HG02678 (cell line): ENCODE data around the gene R3HCC1L.
"Not testable (repeated sequence)": the region's sequence is repeated elsewhere in the genome, so short reads cannot be mapped to it uniquely, and the experiment has no call there.

ENCODE experiments used
- ATAC-seq: cut with Tn5 transposase; IDR thresholded peaks from one replicate; pipeline ENCODE4 v1.9.1; 2021; ENCODE audit warnings: mild to moderate bottlenecking, moderate library complexity; ENCODE audit not compliant: unreplicated experiment

The R3HCC1L gene

DNA sequence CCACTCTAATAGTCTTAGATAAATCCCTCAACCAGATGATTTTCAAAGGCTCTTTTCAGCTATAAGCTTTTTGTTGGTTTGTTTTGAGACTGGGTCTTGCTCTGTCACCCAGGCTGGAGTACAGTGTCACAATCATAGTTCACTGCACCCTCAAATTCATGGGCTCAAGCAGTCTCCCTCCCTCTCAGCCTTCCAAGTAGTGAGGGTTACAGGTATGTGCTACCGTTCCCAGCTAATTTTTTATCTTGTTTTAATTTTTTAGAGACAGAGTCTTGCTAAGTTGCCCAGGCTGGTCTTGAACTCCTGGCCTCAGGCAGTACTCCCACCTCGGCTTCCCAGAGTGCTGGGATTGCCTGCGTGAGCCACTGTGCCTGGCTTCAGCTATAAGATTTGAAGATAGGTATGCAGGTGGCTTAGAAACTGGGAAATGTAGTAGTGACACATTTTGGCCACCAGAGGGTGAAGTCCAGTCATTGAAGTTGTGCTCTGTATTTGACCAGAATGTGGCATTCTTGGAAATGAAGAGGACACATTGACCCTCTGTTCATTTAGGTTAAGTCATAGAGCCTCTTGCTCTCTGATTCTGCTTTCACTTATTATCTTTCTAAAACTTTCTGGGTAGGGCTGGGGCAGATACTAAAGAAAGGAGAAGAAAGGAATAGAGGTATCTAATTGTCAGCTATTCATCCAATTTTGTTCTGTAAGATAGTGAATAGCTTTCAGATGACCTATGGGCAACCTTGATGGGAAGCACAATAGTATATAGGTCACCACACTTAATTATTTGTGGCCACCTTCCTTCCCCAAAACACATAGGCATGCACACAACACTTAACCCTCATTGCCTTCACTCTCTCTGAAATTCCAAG, 36.0 kb downstream of the R3HCC1L start:
- ATAC-seq: peak; percentile 44

DNA sequence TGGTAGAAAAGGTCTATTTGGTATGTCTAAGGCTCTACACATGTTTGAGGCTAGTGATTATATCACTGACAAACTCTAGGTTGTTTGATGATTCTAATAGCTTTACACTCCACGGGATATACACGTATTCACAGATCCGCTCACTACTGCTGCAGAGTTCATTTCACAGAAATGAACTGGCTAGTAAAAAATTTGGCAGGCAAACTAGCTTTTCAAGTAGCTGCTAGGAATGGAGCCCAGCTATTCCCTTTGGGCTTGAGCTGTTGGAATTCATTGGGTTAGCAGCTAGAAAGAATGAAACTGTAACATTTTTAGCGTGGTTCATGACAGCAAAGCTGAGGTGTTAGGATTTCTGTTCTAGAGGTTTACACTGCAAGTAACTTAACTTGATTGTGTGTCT, 37.6 kb downstream of the R3HCC1L start:
- ATAC-seq: no peak

DNA sequence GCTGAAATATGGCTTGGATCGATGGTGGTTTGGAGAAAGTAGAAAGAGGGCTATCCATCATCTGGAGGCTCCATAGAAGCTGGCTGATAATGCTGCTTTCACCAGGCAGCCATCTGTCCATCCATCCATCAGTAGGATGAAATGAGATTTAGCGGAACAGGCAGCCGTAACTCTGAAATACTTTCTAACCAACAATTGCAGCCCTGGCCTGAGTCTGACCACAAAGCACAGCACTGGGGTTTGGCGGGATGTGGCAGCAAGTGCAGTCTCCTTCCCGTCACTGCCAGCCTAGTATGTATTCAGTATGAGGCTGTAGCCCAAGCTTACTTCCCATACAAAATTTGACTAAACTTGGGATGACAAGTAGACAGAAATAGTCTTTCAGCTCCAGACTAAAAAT, 38.0 kb downstream of the R3HCC1L start:
- ATAC-seq: no peak

- ATAC-seq: no peak
Measured at GRCh38 chr10:98173260-98173659, 38.8 kb downstream of the R3HCC1L start.

DNA sequence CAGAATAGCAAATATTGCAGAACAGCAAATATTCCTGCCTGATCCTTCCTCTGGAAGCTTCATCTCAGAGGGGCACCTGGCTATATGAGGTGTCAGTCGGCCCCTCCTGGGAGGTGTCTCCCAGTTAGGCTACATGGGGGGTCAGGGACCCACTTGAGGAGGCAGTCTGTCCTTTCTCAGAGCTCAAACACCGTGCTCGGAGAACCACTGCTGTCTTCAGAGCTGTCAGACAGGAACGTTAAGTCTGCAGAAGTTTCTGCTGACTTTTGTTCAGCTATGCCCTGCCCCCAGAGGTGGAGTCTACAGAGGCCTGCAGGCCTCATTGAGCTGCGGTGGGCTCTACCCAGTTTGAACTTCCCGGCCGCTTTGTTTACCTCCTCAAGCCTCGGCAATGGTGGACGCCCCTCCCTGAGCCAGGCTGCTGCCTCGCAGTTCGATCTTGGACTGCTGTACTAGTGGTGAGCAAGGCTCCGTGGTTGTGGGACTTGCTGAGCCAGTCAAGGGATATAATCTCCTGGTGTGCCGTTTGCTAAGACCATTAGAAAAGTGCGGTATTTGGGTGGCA, 48.0 kb downstream of the R3HCC1L start:
- ATAC-seq: not testable (repeated sequence)

- ATAC-seq: no peak
Measured at GRCh38 chr10:98186681-98187080, 52.2 kb downstream of the R3HCC1L start.

- not testable (repeated sequence) for ATAC-seq
Measured at GRCh38 chr10:98190773-98191172, 56.3 kb downstream of the R3HCC1L start.

DNA sequence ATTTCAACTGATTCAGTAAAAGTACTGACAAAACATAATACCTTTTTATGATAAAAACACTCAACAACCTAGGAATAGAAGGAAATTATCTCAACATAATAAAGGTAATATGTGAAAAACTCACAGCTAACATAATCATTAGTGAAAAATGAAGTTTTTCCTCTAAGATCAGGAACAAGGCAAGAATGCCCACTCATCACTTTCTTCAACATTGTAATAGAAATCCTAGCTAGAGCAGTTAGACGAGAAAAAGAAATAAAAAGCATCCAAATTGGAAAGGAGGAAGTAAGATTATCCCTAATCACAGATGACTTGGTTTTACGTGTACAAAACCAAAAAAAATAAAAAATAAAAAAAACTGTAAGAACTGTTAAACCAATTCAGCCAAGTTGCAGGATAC, 58.6 kb downstream of the R3HCC1L start:
- no peak for ATAC-seq

- no peak for ATAC-seq
Measured at GRCh38 chr10:98194633-98195032, 60.2 kb downstream of the R3HCC1L start.

GRCh38 chr10:98195120-98195519, 60.7 kb downstream of the R3HCC1L start:
- ATAC-seq: no peak

DNA sequence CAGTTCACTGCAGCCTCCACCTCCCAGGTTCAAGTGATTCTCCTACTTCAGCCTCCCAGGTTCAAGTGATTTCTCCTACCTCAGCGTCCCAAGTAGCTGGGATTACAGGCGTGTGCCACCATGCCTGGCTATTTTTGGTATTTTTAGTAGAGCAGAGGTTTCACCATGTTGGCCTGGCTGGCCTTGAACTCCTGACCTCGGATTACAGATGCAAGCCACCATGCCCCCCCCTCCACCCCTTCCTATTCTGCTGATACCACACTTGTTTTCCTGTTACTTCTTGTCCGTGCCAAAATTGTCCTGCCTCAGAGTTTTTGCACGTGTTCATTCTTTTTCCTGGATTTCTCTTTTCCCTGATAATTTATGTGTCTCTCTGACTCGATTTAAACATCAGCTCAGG, 62.5 kb downstream of the R3HCC1L start:
- no peak for ATAC-seq

- ATAC-seq: no peak
Measured at GRCh38 chr10:98201760-98202159, 67.3 kb downstream of the R3HCC1L start.

DNA sequence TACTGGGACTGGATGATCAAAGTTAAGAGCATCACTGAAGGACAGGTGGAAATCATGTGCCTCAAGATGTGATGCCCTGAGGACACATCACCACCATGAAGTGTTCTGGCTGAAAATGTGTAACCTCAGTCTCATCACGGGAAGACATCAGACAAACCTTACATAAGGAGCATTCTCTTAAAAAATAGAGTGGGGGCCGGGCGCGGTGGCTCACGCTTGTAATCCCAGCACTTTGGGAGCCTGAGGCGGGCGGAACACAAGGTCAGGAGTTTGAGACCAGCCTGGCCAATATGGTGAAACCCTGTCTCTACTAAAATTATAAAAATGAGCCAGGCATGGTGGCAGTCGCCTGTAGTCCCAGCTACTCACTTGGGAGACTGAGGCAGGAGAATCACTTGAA, 67.9 kb downstream of the R3HCC1L start:
- no peak for ATAC-seq

DNA sequence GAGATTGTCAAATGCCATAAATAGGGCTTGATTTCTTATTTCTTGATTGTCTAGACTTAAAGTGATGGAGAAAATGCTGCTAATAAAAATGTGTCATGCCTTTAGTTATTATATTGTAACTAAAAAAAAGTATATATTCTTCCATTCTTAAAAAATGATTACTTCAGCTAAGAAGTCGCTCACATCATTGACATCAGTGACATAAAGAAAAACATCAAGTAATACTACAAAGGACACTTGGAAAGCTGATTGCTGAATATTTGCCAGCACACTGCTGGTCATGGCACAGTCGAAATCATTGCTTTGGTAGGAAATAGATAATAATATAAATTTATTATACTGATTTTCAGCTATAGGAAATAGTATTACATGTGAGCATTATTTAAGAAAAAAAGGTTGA, 70.9 kb downstream of the R3HCC1L start:
- no peak for ATAC-seq

DNA sequence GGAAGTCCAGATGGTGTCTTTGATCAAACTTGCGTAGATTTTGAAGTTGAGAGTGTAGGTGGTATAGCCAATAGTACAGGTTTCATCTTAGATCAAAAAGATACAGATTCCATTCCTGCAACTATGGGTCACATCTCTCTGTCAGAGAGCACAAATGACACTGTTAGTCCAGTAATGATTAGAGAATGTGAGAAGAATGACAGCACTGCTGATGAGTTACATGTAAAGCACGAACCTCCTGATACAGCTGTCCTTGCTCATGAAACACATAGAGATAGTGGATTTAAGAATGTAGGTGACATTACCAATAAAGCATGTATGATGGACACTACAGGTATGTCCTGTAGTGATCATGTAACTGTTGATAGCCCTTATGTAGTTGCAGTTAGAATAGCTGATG, 74.5 kb downstream of the R3HCC1L start:
- ATAC-seq: no peak

GRCh38 chr10:98209441-98209840, 75.0 kb downstream of the R3HCC1L start:
- no peak for ATAC-seq

- ATAC-seq: no peak
Measured at GRCh38 chr10:98212196-98212595, 77.7 kb downstream of the R3HCC1L start.

DNA sequence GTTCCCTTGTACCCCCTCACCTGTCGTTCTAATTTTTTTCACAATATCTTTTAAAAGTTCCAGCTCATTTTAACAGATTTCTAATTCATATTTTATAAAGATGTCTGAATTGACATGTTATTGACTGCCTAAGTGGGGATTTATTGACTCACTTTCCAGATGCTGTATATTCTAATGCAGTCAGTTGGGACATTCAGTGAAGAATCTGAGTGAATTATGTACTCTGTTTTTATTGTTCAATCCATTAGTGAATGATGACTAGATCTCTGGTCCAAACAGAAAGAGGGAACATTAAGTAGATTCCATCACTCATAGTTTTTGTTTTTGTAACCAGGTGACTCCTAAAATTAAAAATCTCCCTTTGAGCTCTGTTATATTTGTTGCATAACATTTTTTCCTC, 79.3 kb downstream of the R3HCC1L start:
- no peak for ATAC-seq

DNA sequence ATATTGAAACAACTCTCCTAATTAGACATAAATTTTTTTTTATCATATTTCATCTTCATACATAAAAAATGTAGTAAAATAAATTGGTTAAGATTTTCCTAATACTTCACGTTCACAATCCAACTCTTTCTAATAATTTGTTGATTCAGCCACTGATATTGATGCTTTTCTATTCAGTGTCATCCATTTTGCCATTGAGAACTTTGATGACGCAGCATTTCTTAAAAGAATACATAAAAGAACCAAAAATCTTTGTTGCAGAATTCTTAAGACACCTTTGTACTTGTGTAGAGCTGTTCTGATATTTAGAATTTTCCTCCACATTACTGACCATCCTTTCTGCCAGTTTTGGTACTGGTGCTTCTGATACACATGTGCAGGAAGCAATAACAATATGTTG, 80.9 kb downstream of the R3HCC1L start:
- ATAC-seq: no peak

- no peak for ATAC-seq
Measured at GRCh38 chr10:98217801-98218200, 83.3 kb downstream of the R3HCC1L start.

DNA sequence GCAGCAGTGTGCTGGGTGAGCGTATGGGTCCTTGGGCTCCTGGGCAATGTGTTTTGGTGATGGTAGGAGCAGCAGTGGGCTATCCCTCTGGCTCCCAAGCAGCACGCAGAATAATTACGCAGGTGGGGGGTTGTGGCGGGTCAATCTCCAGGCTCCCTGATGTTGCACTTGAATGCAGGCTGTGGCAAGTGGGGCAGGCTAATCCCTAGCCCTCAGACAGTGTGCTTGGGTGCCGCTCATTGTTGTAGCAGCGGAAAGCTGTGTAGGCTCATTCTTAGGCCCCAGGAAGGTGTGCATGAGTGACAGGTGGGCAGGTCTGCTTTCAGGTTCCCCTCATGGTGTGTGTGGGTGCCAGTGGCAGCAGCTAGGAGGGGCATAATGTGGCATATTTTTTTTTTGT, 89.4 kb downstream of the R3HCC1L start:
- no peak for ATAC-seq

DNA sequence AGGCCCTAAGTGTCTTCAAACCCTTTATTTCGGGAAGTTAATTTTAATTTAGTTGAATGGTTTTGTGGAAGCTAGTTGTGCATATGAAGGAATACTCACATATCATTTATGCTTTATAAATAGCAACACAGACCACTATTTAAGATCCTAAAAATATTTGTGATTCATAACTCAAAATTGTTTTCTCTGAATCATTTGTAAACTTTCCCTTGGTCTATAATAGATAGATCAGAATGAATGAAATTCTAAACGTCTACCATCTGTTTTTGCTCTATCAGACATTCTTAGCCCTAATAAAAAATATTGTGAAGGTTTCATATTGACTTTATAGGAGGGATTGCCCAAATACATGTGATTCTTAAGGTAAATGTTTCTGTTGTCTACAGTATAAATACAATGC, 90.1 kb downstream of the R3HCC1L start:
- ATAC-seq: no peak

DNA sequence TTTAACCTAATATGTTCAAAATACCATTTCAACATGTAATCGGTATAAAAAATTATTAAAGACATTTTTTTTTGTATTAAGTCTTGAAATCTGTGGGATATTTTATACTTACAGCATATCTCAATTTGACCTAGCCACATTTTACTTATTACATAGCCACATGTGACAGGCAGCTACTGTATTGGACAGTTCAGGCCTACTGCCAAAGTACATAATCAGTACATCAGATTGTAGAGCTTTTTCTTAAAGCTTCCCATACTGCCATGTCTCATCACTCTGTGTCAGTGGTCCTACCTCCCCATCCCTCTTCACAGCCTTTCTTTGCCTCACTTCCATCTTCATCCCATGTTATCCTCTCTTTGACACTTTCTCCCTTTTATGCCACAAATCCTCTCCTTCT, 90.5 kb downstream of the R3HCC1L start:
- ATAC-seq: no peak
